Ascending aorta (tissue), 2 donors: ENCODE data around the gene TMED7. TPM values are rescaled to one million over a fixed set of nuclear protein-coding genes. Genes with fewer than 3 reads are reported as not detected.
"Not testable (repeated sequence)": the region's sequence is repeated elsewhere in the genome, so short reads cannot be mapped to it uniquely, and the experiment has no call there.

Source experiments
- DNase-seq, 2 donors: peaks; one replicate each; pipeline ENCODE4 v3.0.0-alpha.2; 2019; ENCODE audit warnings: low spot score in 2 of 2
- H3K27ac ChIP-seq, 2 donors: fragments of 200-600 bp; sonication (generic); one replicate each; pipeline ENCODE4 v1.5.1; 2016 to 2017; ENCODE audit warnings: mild to moderate bottlenecking in 1 of 2
- H3K27me3 ChIP-seq: fragments of 200-600 bp; sonication (generic); one replicate; pipeline ENCODE4 v1.5.1; 2017
- H3K36me3 ChIP-seq, 2 donors: fragments of 200-600 bp; sonication (generic); one replicate each; pipeline ENCODE4 v1.5.1; 2016
- H3K4me1 ChIP-seq, 2 donors: fragments of 200-600 bp; sonication (generic); one replicate each; pipeline ENCODE4 v1.5.1; 2016 to 2017; ENCODE audit warnings: mild to moderate bottlenecking in 1 of 2
- H3K4me3 ChIP-seq, 2 donors: fragments of 200-600 bp; sonication (generic); one replicate each; pipeline ENCODE4 v1.5.1; 2016 to 2017; ENCODE audit warnings: mild to moderate bottlenecking in 1 of 2
- H3K9me3 ChIP-seq, 2 donors: fragments of 200-600 bp; sonication (generic); one replicate each; pipeline ENCODE4 v1.5.1; 2016
- CTCF ChIP-seq, 3 experiments: fragments of 200-600 bp in 2 of 3; fragments of 450-650 bp in 1 of 3; sonication (generic) in 2 of 3; IDR thresholded peaks; one replicate each; pipeline ENCODE4 v1.5.1; 2016 to 2019; ENCODE audit warnings: antibody characterized with exemption in 3 of 3, mild to moderate bottlenecking in 1 of 3, moderate library complexity in 1 of 3
- intact Hi-C: fragments of 100-400 bp; cut with DNase I; formaldehyde crosslinking; loops from one replicate; pipeline ENCODE4 v1.15.1; 2023
- total RNA-seq: library from RNA; depleted of rRNA; stranded (reverse); fragments of >200 nt; gene quantifications from one replicate; pipeline ENCODE4 v1.1.0, GENCODE V29; 2016

The TMED7 gene
- total RNA-seq, 1 donor from 2014 or later: 52.0 TPM

GRCh38 chr5:115648056-115648455 lies 22.2 kb upstream of the TMED7 start:
- intact Hi-C loops: no loop called here
- H3K27me3 ChIP-seq: no peaks in the 10 kb centered on the region
- no peaks in the 10 kb centered on the region for H3K4me1 ChIP-seq
- no peaks in the 10 kb centered on the region for H3K36me3 ChIP-seq
- no peak for TF ChIP-seq CTCF (IDR thresholded peaks at IDR 0.05)
- H3K4me3 ChIP-seq: no peak overlapping the region
- DNase-seq: no peak
- no peak overlapping the region for H3K27ac ChIP-seq
- H3K9me3 ChIP-seq: no peaks in the 10 kb centered on the region

GRCh38 chr5:115645386-115645785 lies 19.6 kb upstream of the TMED7 start:
- intact Hi-C loops, DNase-seq, H3K4me1 ChIP-seq, H3K4me3 ChIP-seq, H3K9me3 ChIP-seq, H3K27me3 ChIP-seq, H3K36me3 ChIP-seq, H3K27ac ChIP-seq: not testable (repeated sequence)

GRCh38 chr5:115644046-115644445 lies 18.2 kb upstream of the TMED7 start:
- H3K36me3 ChIP-seq: no peaks in the 10 kb centered on the region
- H3K27me3 ChIP-seq: no peaks in the 10 kb centered on the region
- H3K4me3 ChIP-seq: no peak overlapping the region
- DNase-seq: no peak
- no peak overlapping the region for H3K27ac ChIP-seq
- intact Hi-C loops: no loop called here
- TF ChIP-seq CTCF (IDR thresholded peaks at IDR 0.05): no peak
- no peaks in the 10 kb centered on the region for H3K9me3 ChIP-seq
- no peaks in the 10 kb centered on the region for H3K4me1 ChIP-seq

GRCh38 chr5:115641948-115642347 lies 16.1 kb upstream of the TMED7 start:
- no peak for TF ChIP-seq CTCF (IDR thresholded peaks at IDR 0.05)
- DNase-seq: no peak
- intact Hi-C loops: no loop called here
- Histone ChIP-seq H3K36me3 (no peaks in the 10 kb centered on the region), H3K4me1 (no peaks in the 10 kb centered on the region), H3K9me3 (no peaks in the 10 kb centered on the region), H3K4me3 (no peak overlapping the region), H3K27me3 (no peaks in the 10 kb centered on the region), H3K27ac (no peak overlapping the region)

GRCh38 chr5:115640274-115640673 lies 14.4 kb upstream of the TMED7 start:
- intact Hi-C loops: no loop called here
- DNase-seq: no peak
- no peaks in the 10 kb centered on the region for H3K36me3 ChIP-seq
- H3K27me3 ChIP-seq: no peaks in the 10 kb centered on the region
- H3K4me3 ChIP-seq: no peak overlapping the region
- no peak overlapping the region for H3K27ac ChIP-seq
- no peak for TF ChIP-seq CTCF (IDR thresholded peaks at IDR 0.05)
- H3K4me1 ChIP-seq: no peaks in the 10 kb centered on the region
- H3K9me3 ChIP-seq: no peaks in the 10 kb centered on the region

GRCh38 chr5:115639377-115639776 lies 13.5 kb upstream of the TMED7 start:
- TF ChIP-seq CTCF (IDR thresholded peaks at IDR 0.05): no peak
- no peak overlapping the region for H3K27ac ChIP-seq
- H3K4me1 ChIP-seq: no peaks in the 10 kb centered on the region
- H3K36me3 ChIP-seq: no peaks in the 10 kb centered on the region
- H3K9me3 ChIP-seq: no peaks in the 10 kb centered on the region
- DNase-seq: no peak
- H3K27me3 ChIP-seq: no peaks in the 10 kb centered on the region
- intact Hi-C loops: no loop called here
- H3K4me3 ChIP-seq: no peak overlapping the region
